Stomach (tissue), 9 donors: Measurements from ENCODE around the gene MARCHF9. TPM values are rescaled to one million over a fixed set of nuclear protein-coding genes. Genes with fewer than 3 reads are reported as not detected.

Source experiments
- DNase-seq, 2 donors: peaks; one replicate each; pipeline versions ENCODE4 v3.0.0 to v3.0.0-alpha.2; 2013 to 2019
- H3K27ac ChIP-seq, 5 donors: fragments of 200-600 bp in 4 of 5; sonication (generic) in 4 of 5; one replicate each; pipeline ENCODE4 v1.5.1; 2013 to 2019; ENCODE audit warnings: mild to moderate bottlenecking in 1 of 5, moderate library complexity in 1 of 5
- H3K27me3 ChIP-seq, 3 donors: fragments of 200-600 bp; sonication (generic); one replicate each; pipeline ENCODE4 v1.5.1; 2017 to 2019; ENCODE audit warnings: mixed run types in 1 of 3
- H3K36me3 ChIP-seq, 4 donors: fragments of 200-600 bp; sonication (generic); 1 replicate in 3 of 4; 2 replicates in 1 of 4; pipeline ENCODE4 v1.5.1; 2016 to 2019
- H3K4me1 ChIP-seq, 4 donors: fragments of 200-600 bp; sonication (generic); one replicate each; pipeline ENCODE4 v1.5.1; 2016 to 2019
- H3K4me3 ChIP-seq, 4 donors: fragments of 200-600 bp; sonication (generic) in 3 of 4; one replicate each; pipeline ENCODE4 v1.5.1; 2016 to 2019; ENCODE audit warnings: mild to moderate bottlenecking in 1 of 4
- H3K9me3 ChIP-seq, 4 donors: fragments of 200-600 bp; sonication (generic); one replicate each; pipeline ENCODE4 v1.5.1; 2016 to 2019
- EP300 ChIP-seq: sonication (generic); formaldehyde crosslinking; IDR thresholded peaks from one replicate; pipeline ENCODE4 v1.6.1; 2017; ENCODE audit warnings: antibody characterized with exemption
- POLR2A ChIP-seq, 4 donors: fragments of 450-650 bp; IDR thresholded peaks; one replicate each; pipeline ENCODE4 v1.6.1; 2016; ENCODE audit warnings: antibody characterized with exemption in 4 of 4, control low read depth in 2 of 4, mild to moderate bottlenecking in 1 of 4, moderate library complexity in 1 of 4
- POLR2AphosphoS5 ChIP-seq, 3 donors: sonication (generic); formaldehyde crosslinking; IDR thresholded peaks; one replicate each; pipeline ENCODE4 v1.6.1; 2016; ENCODE audit warnings: antibody characterized with exemption in 3 of 3
- WGBS, 5 donors: extraction: QIAGEN DNeasy Blood & Tissue Kit in 3 of 5; methylation state at CpG; one replicate each; pipeline versions ENCODE4 v1.1.5 to v1.1.7; 2013 to 2018; 5-methylcytosine and 5-hydroxymethylcytosine counted together
- intact Hi-C: fragments of 100-400 bp; cut with DNase I; formaldehyde crosslinking; loops from one replicate; pipeline ENCODE4 v1.15.1; 2023; ENCODE audit warnings: low total_unique reads
- polyA plus RNA-seq, 3 donors: library from polyadenylated mRNA; stranded (reverse); fragments of 200-250 nt; gene quantifications; one replicate each; pipeline ENCODE4 v1.2.3, GENCODE V29; 2013
- total RNA-seq, 5 donors: library from RNA; depleted of rRNA; stranded (reverse); fragments of >200 nt; gene quantifications; one replicate each; pipeline versions ENCODE4 v1.1.0 to v1.2.3, GENCODE V29; 2014 to 2016
- TF ChIP-seq, protein P1 (sequence below), 7 experiments: fragments of 450-650 bp in 4 of 7; fragments of 200-600 bp in 3 of 7; sonication (generic) in 3 of 7; IDR thresholded peaks; one replicate each; pipeline ENCODE4 v1.5.1; 2016 to 2019; ENCODE audit warnings: antibody characterized with exemption in 7 of 7, control low read depth in 2 of 7, mild to moderate bottlenecking in 1 of 7
- donor health status: healthy with polysubstance abuse.
- donor health status: Bipolar disorder and iron deficiency.
- donor health status: healthy.

The MARCHF9 gene
- total and polyA plus RNA-seq, 8 donors = 1.0 to 16.0 (median 8.8) TPM

DNA sequence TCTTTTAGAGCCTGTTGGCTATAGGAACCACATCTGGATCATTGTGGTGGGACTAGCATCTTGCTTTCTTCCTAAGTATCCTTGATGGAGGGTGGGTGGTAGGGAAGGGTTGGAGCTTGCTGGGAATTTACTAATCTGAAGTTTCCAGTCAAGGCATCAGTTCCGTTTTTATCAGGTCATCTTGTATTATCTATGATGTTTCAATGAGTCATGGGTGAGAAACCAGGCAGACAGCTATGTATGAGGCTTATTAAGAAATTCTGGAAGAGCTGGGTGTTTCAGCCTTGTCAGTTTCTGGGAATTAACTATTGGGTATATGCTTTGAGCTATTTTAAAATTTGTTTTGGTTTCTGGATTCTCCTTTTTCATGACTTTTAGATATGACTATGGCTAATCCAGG lies 39.0 kb downstream of the MARCHF9 start:
- Histone ChIP-seq H3K27ac (no peak overlapping the region), H3K27me3 (no peaks in the 10 kb centered on the region), H3K36me3 (peaks cover 52 to 98% (median 94%) of the 10 kb centered on the region in 4 donors), H3K4me3 (no peak overlapping the region), H3K9me3 (no peaks in the 10 kb centered on the region), H3K4me1 (no peaks in the 10 kb centered on the region)
- WGBS, 5 donors = 21 to 43% (median 29%) methylated on average over 1 of the region's 1 CpG
- intact Hi-C loops = no loop called here
- DNase-seq = no peak
- no peak for TF ChIP-seq EP300
- no peak for TF ChIP-seq POLR2AphosphoS5 (IDR thresholded peaks at IDR 0.05)
- no peak for TF ChIP-seq POLR2A (IDR thresholded peaks at IDR 0.05)
- TF ChIP-seq, protein P1, sequence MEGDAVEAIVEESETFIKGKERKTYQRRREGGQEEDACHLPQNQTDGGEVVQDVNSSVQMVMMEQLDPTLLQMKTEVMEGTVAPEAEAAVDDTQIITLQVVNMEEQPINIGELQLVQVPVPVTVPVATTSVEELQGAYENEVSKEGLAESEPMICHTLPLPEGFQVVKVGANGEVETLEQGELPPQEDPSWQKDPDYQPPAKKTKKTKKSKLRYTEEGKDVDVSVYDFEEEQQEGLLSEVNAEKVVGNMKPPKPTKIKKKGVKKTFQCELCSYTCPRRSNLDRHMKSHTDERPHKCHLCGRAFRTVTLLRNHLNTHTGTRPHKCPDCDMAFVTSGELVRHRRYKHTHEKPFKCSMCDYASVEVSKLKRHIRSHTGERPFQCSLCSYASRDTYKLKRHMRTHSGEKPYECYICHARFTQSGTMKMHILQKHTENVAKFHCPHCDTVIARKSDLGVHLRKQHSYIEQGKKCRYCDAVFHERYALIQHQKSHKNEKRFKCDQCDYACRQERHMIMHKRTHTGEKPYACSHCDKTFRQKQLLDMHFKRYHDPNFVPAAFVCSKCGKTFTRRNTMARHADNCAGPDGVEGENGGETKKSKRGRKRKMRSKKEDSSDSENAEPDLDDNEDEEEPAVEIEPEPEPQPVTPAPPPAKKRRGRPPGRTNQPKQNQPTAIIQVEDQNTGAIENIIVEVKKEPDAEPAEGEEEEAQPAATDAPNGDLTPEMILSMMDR (IDR thresholded peaks at IDR 0.05) = no peak

DNA sequence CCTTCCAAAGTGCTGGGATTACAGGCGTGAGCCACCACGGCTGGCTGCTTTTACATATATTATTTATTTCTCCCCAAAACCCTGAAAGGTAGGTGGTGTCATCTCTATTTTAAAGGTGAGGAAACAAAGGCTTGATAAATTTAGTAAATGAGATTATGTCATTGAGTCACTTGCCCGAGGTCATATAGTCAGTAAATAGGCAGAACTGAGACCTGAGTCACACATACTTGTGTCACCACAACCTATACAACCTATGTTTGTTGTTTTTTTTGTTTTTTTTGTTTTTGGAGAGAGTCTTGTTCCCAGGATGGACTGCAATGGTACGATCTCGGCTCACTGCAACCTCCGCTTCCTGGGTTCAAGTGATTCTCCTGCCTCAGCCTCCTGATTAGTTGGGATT lies 40.5 kb downstream of the MARCHF9 start:
- TF ChIP-seq POLR2AphosphoS5 (IDR thresholded peaks at IDR 0.05) (no peak), POLR2A (IDR thresholded peaks at IDR 0.05) (no peak), EP300 (no peak)
- TF ChIP-seq, protein P1 (IDR thresholded peaks at IDR 0.05) = no peak
- no peaks in the 10 kb centered on the region for H3K4me1 ChIP-seq
- no peak for DNase-seq
- H3K4me3 ChIP-seq = no peak overlapping the region
- WGBS, 5 donors = 89 to 91% (median 91%) methylated on average over 6 of the region's 6 CpGs
- no peaks in the 10 kb centered on the region for H3K27me3 ChIP-seq
- H3K27ac ChIP-seq = no peak overlapping the region
- intact Hi-C loops = no loop called here
- H3K36me3 ChIP-seq = peaks cover 53 to 98% (median 94%) of the 10 kb centered on the region in 4 donors
- no peaks in the 10 kb centered on the region for H3K9me3 ChIP-seq

DNA sequence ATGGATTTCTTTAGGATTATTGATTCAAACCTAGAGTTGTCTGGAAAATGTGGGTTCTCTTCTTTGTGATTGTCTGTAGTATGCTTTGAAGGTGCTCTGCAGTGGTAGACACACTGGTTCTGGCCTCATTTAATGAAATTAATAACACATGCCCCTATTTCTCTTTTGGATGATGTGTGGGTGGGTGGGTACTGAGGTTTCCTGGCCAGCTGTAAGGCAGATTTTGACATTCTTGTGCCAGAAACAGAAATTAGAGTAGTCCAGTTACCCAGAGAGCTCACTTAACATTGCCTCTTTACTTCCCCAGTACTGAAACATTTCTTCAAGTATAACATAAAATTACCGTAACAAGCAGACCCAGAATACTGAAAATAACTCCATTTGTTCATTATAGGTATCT lies 42.1 kb downstream of the MARCHF9 start:
- H3K9me3 ChIP-seq = no peaks in the 10 kb centered on the region
- no peak for DNase-seq
- no peaks in the 10 kb centered on the region for H3K4me1 ChIP-seq
- intact Hi-C loops = no loop called here
- WGBS, 5 donors = 90 to 100% (median 97%) methylated on average over 1 of the region's 1 CpG
- TF ChIP-seq, protein P1 (IDR thresholded peaks at IDR 0.05) = no peak
- TF ChIP-seq POLR2A (IDR thresholded peaks at IDR 0.05) (no peak), EP300 (no peak), POLR2AphosphoS5 (IDR thresholded peaks at IDR 0.05) (no peak)
- H3K36me3 ChIP-seq = peaks cover 63 to 100% (median 98%) of the 10 kb centered on the region in 4 donors
- no peaks in the 10 kb centered on the region for H3K27me3 ChIP-seq
- no peak overlapping the region for H3K4me3 ChIP-seq
- no peak overlapping the region for H3K27ac ChIP-seq

DNA sequence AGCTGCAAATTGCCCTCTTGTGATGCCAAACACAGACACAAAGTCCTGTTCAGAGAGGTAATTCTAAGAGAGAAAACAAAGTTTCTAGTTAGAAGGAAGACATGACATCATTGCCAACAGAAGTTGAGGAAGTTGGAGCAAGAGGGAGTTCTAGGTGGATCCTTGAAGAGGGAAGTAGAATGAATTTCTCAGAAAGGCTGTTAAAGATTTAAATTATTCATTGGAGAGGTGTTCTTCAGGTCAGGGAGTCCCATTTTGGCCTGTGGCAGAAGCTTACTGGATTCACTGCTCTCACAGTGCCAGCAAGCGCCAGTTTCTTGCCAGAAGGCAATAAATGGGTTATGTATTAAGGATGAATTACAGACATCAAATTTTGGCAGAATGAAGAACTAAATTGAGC lies 43.0 kb downstream of the MARCHF9 start:
- intact Hi-C loops = no loop called here
- Histone ChIP-seq H3K36me3 (peaks cover 59 to 100% (median 98%) of the 10 kb centered on the region in 4 donors), H3K27ac (no peak overlapping the region), H3K9me3 (no peaks in the 10 kb centered on the region), H3K27me3 (no peaks in the 10 kb centered on the region), H3K4me3 (no peak overlapping the region), H3K4me1 (no peaks in the 10 kb centered on the region)
- TF ChIP-seq POLR2A (IDR thresholded peaks at IDR 0.05) (no peak), EP300 (no peak), POLR2AphosphoS5 (IDR thresholded peaks at IDR 0.05) (no peak)
- TF ChIP-seq, protein P1 (IDR thresholded peaks at IDR 0.05) = no peak
- WGBS, 5 donors = 86 to 97% (median 93%) methylated on average over 1 of the region's 1 CpG
- no peak for DNase-seq
